Mammary epithelial cell (primary cell): Measurements from ENCODE around the gene TRERF1.

ENCODE experiments used
- CTCF ChIP-seq, 2 donors: IDR thresholded peaks in 1 of 2; conservative IDR thresholded peaks in 1 of 2; 2 replicates each; pipeline ENCODE4 v1.5.1; 2011 to 2012; ENCODE audit warnings: inconsistent platforms in 2 of 2, low read length in 2 of 2, mild to moderate bottlenecking in 2 of 2, control low read depth in 1 of 2, low read depth in 1 of 2; ENCODE audit not compliant: insufficient read depth in 1 of 2; ENCODE audit errors: extremely low read depth in 1 of 2
- EZH2 ChIP-seq: IDR thresholded peaks from 2 replicates; pipeline ENCODE4 v1.6.1; 2012; ENCODE audit warnings: low read length, inconsistent platforms, borderline replicate concordance

DNA sequence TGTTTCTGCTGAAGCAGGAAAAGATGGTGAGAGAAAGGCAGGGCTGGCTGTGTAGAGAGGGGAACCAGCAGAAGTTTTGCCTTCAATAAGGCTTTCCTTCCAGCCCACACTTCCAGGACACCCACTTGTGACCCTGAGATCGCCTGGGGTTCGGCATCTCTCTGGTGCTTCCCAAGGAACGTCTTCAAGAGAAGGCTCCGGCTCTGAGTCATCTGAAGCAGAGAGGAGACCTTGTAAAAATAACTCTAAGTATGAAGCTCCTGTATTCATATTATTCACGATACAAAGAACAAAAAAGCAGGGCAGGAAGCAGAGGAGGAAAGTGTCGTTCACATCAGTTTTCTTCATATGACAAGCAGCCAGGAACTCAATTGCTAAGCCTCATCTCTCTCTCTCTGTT is 138.7 kb downstream of the TRERF1 start:
- no peak for TF ChIP-seq CTCF (conservative IDR thresholded peaks at IDR 0.05 in 1 of 2, IDR thresholded peaks at IDR 0.05 in 1 of 2; ENCODE audit: extremely low read depth in 1 of 2, insufficient read depth in 1 of 2, low read depth in 1 of 2, low read length in 2 of 2)
- TF ChIP-seq EZH2, result no peak
